WTC11 (cell line): ENCODE data around the gene BEST4. TPM values are rescaled to one million over a fixed set of nuclear protein-coding genes. Genes with fewer than 3 reads are reported as not detected.

Experiments
- ATAC-seq: fragments of 200-7000 bp; cut with Tn5 transposase; 2 replicates; pipeline ENCODE4 v1.10.0; 2021; ENCODE audit warnings: mild to moderate bottlenecking, moderate library complexity
- CTCF ChIA-PET: fragments of 300-600 bp; sonication (Branson Sonifier 250); formaldehyde crosslinking; loops from one replicate; lab custom pipeline; 2021; ENCODE audit warnings: antibody characterized with exemption; lab: Charles Lee
- POLR2A ChIA-PET: fragments of 350-600 bp; sonication (Branson Sonifier 250); formaldehyde crosslinking; loops from one replicate; lab custom pipeline; 2021; ENCODE audit warnings: antibody characterized with exemption; lab: Charles Lee
- DNase-seq: peaks from one replicate; pipeline ENCODE4 v3.0.0; 2021; ENCODE audit warnings: low spot score
- H3K27ac Mint-ChIP-seq: 2 replicates; pipeline ENCODE4 v1.8.0; 2021; ENCODE audit warnings: mixed read lengths
- H3K27me3 Mint-ChIP-seq: 2 replicates; pipeline ENCODE4 v1.8.0; 2021; ENCODE audit warnings: low read depth, mild to moderate bottlenecking, moderate library complexity, mixed read lengths
- H3K36me3 Mint-ChIP-seq: 2 replicates; pipeline ENCODE4 v1.8.0; 2021; ENCODE audit warnings: mixed read lengths
- H3K4me1 Mint-ChIP-seq: 2 replicates; pipeline ENCODE4 v1.8.0; 2022; ENCODE audit warnings: mixed read lengths
- H3K4me3 Mint-ChIP-seq: 2 replicates; pipeline ENCODE4 v1.8.0; 2021; ENCODE audit warnings: mild to moderate bottlenecking, moderate library complexity, mixed read lengths
- H3K9me3 Mint-ChIP-seq: 2 replicates; pipeline ENCODE4 v1.8.0; 2021; ENCODE audit warnings: mixed read lengths
- CBFB ChIP-seq: sonication (generic); formaldehyde crosslinking; IDR thresholded peaks from 2 replicates; pipeline ENCODE4 v1.8.1; 2022; ENCODE audit warnings: mild to moderate bottlenecking, low read depth, missing genetic modification reagents
- CREB1 ChIP-seq: sonication (generic); formaldehyde crosslinking; IDR thresholded peaks from 2 replicates; pipeline ENCODE4 v1.8.0; 2023; ENCODE audit warnings: mild to moderate bottlenecking, missing genetic modification reagents
- EMX1 ChIP-seq: fragments of 250-450 bp; sonication (Bioruptor Pico); IDR thresholded peaks from 2 replicates; pipeline ENCODE4 v1.8.0; 2021; ENCODE audit warnings: mild to moderate bottlenecking
- ESRRA ChIP-seq: sonication (generic); formaldehyde crosslinking; IDR thresholded peaks from 2 replicates; pipeline ENCODE4 v1.8.1; 2022; ENCODE audit warnings: mild to moderate bottlenecking, missing genetic modification reagents, borderline replicate concordance
- JAZF1 ChIP-seq: fragments of 250-450 bp; sonication (Bioruptor Pico); IDR thresholded peaks from 2 replicates; pipeline ENCODE4 v1.9.0; 2021; ENCODE audit warnings: moderate library complexity, mild to moderate bottlenecking, inconsistent platforms
- NR2C2 ChIP-seq: sonication (generic); formaldehyde crosslinking; IDR thresholded peaks from 2 replicates; pipeline ENCODE4 v1.8.0; 2022; ENCODE audit warnings: mild to moderate bottlenecking, missing genetic modification reagents
- NR3C1 ChIP-seq: sonication (generic); formaldehyde crosslinking; conservative IDR thresholded peaks from 2 replicates; pipeline ENCODE4 v1.8.1; 2023; ENCODE audit warnings: low read depth, mild to moderate bottlenecking, missing genetic modification reagents
- OVOL2 ChIP-seq: fragments of 250-450 bp; sonication (Bioruptor Pico); IDR thresholded peaks from 2 replicates; pipeline ENCODE4 v1.9.0; 2021; ENCODE audit warnings: mild to moderate bottlenecking, borderline replicate concordance
- PRRX2 ChIP-seq: fragments of 250-450 bp; sonication (Bioruptor Pico); IDR thresholded peaks from 2 replicates; pipeline ENCODE4 v1.8.0; 2021; ENCODE audit warnings: mild to moderate bottlenecking
- SMAD3 ChIP-seq: sonication (generic); formaldehyde crosslinking; IDR thresholded peaks from 2 replicates; pipeline ENCODE4 v1.8.0; 2022; ENCODE audit warnings: missing genetic modification reagents, mild to moderate bottlenecking, borderline replicate concordance
- TEAD4 ChIP-seq: sonication (generic); formaldehyde crosslinking; IDR thresholded peaks from 2 replicates; pipeline ENCODE4 v1.8.0; 2022; ENCODE audit warnings: mild to moderate bottlenecking, missing genetic modification reagents
- ZNF138 ChIP-seq: sonication (generic); formaldehyde crosslinking; conservative IDR thresholded peaks from 2 replicates; pipeline ENCODE4 v1.8.1; 2022; ENCODE audit warnings: mild to moderate bottlenecking, moderate library complexity, missing genetic modification reagents
- total RNA-seq: library from RNA; stranded (reverse); gene quantifications from 3 replicates; pipeline ENCODE4 v1.2.3, GENCODE V29; 2021
- TF ChIP-seq, protein P1 (sequence below): sonication (generic); formaldehyde crosslinking; IDR thresholded peaks from 2 replicates; pipeline ENCODE4 v1.8.0; 2022; ENCODE audit warnings: mild to moderate bottlenecking, missing genetic modification reagents
- TF ChIP-seq, protein P2 (sequence below): fragments of 200-600 bp; IDR thresholded peaks from 2 replicates; pipeline ENCODE4 v1.8.0; 2022; ENCODE audit warnings: antibody characterized with exemption
- TF ChIP-seq, protein P3 (sequence below): sonication (generic); formaldehyde crosslinking; IDR thresholded peaks from 2 replicates; pipeline ENCODE4 v1.8.0; 2022; ENCODE audit warnings: mild to moderate bottlenecking, missing genetic modification reagents
- TF ChIP-seq, protein P4 (sequence below): sonication (generic); formaldehyde crosslinking; conservative IDR thresholded peaks from 2 replicates; pipeline ENCODE4 v1.8.1; 2023; ENCODE audit warnings: mild to moderate bottlenecking, low read depth, missing genetic modification reagents, moderate library complexity
- TF ChIP-seq, protein P5 (sequence below): sonication (generic); formaldehyde crosslinking; IDR thresholded peaks from 2 replicates; pipeline ENCODE4 v1.8.1; 2023; ENCODE audit warnings: mild to moderate bottlenecking, moderate library complexity, missing genetic modification reagents

Gene BEST4
- total RNA-seq, 1 experiment from 2014 or later, result 1.6 TPM

DNA sequence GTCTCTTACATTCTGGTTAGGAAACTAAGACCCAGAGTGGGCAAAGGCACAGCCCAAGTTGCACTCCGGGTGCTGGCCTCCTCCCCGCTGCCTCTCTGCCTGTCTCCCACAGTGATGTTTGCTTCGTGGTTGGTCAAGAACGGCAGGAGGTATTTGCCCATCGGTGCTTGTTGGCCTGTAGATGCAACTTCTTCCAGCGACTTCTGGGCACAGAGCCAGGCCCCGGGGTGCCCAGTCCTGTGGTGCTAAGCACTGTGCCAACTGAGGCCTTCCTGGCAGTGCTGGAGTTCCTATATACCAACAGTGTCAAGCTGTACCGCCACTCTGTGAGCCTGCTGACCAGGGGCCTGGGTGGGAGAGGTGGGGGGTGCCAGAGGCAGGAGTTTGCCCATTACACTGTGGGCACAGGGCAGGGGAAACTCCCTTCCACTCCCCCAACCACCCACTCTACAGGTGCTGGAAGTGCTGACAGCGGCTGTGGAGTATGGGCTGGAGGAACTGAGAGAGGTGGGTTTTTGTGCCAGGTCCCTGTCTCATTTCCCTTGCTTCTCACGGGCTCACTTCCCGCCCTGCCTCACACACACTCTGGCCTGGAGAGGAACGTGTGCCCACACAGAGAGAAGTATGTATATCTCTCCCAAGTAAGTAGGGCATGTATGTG, 22.3 kb upstream of the BEST4 start (continued):
- TF ChIP-seq NR3C1 (CRISPR knock-in tag) (no peak), NR2C2 (no peak), SMAD3 (CRISPR knock-in tag) (no peak), CREB1 (no peak), PRRX2 (no peak)
- TF ChIP-seq, protein P1, sequence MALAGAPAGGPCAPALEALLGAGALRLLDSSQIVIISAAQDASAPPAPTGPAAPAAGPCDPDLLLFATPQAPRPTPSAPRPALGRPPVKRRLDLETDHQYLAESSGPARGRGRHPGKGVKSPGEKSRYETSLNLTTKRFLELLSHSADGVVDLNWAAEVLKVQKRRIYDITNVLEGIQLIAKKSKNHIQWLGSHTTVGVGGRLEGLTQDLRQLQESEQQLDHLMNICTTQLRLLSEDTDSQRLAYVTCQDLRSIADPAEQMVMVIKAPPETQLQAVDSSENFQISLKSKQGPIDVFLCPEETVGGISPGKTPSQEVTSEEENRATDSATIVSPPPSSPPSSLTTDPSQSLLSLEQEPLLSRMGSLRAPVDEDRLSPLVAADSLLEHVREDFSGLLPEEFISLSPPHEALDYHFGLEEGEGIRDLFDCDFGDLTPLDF (CRISPR knock-in tag), result no peak
- TF ChIP-seq, protein P2, sequence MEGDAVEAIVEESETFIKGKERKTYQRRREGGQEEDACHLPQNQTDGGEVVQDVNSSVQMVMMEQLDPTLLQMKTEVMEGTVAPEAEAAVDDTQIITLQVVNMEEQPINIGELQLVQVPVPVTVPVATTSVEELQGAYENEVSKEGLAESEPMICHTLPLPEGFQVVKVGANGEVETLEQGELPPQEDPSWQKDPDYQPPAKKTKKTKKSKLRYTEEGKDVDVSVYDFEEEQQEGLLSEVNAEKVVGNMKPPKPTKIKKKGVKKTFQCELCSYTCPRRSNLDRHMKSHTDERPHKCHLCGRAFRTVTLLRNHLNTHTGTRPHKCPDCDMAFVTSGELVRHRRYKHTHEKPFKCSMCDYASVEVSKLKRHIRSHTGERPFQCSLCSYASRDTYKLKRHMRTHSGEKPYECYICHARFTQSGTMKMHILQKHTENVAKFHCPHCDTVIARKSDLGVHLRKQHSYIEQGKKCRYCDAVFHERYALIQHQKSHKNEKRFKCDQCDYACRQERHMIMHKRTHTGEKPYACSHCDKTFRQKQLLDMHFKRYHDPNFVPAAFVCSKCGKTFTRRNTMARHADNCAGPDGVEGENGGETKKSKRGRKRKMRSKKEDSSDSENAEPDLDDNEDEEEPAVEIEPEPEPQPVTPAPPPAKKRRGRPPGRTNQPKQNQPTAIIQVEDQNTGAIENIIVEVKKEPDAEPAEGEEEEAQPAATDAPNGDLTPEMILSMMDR, result no peak

DNA sequence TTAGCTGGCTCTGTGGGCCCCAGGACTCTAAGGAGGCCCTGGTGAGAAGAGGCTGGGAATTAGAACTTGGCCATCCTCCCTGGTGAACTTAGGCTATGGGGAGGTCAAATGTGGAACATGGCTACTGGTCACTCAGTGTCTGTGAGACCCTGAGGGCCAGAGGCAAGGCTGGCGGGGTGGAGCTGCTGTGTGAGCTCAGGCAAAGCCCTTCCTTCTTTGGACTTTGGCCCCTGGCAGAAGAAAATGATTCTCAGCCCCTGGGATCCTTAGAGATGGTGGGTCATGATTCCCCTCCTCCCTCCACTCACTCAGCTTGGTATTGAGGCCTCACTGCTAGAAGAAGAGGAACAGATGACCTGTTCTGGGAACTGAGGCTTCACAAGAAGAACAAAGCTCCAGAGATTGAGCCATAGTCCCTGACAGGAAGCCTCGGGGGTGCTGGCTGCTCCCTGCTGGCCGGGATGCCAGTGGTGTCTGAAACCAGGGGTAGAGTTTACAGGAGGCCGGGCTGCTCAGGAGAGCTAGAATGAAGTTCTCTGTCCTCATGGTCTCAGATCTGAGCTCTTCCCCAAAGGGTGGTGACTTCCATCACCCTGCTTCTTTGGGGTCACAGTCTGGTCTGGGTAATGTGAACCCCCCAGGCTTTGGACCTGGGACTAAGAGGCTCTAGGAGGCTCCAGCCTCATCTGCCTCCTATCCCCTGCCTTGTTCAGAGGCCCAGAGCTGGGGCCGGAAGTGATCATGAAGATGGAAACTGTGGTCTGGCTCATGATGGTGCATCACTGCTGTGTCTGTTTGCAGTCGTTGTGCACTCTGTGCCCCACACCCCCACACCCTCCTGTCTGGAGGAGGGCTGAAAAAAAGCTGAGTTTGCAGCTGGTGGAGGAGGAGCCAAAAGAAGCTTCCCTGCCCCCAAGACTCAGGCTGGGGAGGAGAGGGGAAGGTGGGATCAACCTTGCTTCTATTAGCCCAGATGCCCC, 21.3 kb upstream of the BEST4 start:
- DNase-seq, result no peak
- ATAC-seq, result no peak
- H3K27ac Mint-ChIP-seq, result peak overlapping the region; percentile 78
- POLR2A ChIA-PET, result interaction anchor here (0.5 to 2.6 kb wide), 9 partner anchors 9 to 205 kb away, joined by 3 to 24 read pairs (median 5); partner anchors contain the start of genes EIF2B3, PLK3, PTCH2 and RNU5D-1
- peaks cover 7% of the 10 kb centered on the region for H3K27me3 Mint-ChIP-seq
- CTCF ChIA-PET, result interaction anchor here (0.8 to 2.9 kb wide), 16 partner anchors 8 to 494 kb away, joined by 3 to 44 read pairs (median 6); partner anchors contain the start of genes BEST4, PLK3, PTCH2 and RNU5D-1
- TF ChIP-seq, protein P3, sequence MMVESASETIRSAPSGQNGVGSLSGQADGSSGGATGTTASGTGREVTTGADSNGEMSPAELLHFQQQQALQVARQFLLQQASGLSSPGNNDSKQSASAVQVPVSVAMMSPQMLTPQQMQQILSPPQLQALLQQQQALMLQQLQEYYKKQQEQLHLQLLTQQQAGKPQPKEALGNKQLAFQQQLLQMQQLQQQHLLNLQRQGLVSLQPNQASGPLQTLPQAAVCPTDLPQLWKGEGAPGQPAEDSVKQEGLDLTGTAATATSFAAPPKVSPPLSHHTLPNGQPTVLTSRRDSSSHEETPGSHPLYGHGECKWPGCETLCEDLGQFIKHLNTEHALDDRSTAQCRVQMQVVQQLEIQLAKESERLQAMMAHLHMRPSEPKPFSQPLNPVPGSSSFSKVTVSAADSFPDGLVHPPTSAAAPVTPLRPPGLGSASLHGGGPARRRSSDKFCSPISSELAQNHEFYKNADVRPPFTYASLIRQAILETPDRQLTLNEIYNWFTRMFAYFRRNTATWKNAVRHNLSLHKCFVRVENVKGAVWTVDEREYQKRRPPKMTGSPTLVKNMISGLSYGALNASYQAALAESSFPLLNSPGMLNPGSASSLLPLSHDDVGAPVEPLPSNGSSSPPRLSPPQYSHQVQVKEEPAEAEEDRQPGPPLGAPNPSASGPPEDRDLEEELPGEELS (CRISPR knock-in tag), result no peak
- no peak for TF ChIP-seq TEAD4
- TF ChIP-seq, protein P4, sequence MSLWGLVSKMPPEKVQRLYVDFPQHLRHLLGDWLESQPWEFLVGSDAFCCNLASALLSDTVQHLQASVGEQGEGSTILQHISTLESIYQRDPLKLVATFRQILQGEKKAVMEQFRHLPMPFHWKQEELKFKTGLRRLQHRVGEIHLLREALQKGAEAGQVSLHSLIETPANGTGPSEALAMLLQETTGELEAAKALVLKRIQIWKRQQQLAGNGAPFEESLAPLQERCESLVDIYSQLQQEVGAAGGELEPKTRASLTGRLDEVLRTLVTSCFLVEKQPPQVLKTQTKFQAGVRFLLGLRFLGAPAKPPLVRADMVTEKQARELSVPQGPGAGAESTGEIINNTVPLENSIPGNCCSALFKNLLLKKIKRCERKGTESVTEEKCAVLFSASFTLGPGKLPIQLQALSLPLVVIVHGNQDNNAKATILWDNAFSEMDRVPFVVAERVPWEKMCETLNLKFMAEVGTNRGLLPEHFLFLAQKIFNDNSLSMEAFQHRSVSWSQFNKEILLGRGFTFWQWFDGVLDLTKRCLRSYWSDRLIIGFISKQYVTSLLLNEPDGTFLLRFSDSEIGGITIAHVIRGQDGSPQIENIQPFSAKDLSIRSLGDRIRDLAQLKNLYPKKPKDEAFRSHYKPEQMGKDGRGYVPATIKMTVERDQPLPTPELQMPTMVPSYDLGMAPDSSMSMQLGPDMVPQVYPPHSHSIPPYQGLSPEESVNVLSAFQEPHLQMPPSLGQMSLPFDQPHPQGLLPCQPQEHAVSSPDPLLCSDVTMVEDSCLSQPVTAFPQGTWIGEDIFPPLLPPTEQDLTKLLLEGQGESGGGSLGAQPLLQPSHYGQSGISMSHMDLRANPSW (CRISPR knock-in tag), result no peak
- TF ChIP-seq JAZF1 (CRISPR knock-in tag), result no peak
- TF ChIP-seq ESRRA, result no peak
- TF ChIP-seq CBFB (CRISPR knock-in tag), result no peak
- no peak for TF ChIP-seq EMX1 (CRISPR knock-in tag)
- no peak for TF ChIP-seq ZNF138 (CRISPR knock-in tag)
- no peak for TF ChIP-seq OVOL2 (CRISPR knock-in tag)
- TF ChIP-seq, protein P5, sequence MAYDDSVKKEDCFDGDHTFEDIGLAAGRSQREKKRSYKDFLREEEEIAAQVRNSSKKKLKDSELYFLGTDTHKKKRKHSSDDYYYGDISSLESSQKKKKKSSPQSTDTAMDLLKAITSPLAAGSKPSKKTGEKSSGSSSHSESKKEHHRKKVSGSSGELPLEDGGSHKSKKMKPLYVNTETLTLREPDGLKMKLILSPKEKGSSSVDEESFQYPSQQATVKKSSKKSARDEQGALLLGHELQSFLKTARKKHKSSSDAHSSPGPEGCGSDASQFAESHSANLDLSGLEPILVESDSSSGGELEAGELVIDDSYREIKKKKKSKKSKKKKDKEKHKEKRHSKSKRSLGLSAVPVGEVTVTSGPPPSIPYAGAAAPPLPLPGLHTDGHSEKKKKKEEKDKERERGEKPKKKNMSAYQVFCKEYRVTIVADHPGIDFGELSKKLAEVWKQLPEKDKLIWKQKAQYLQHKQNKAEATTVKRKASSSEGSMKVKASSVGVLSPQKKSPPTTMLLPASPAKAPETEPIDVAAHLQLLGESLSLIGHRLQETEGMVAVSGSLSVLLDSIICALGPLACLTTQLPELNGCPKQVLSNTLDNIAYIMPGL (CRISPR knock-in tag), result no peak
- H3K9me3 Mint-ChIP-seq, result no peaks in the 10 kb centered on the region
- peaks cover 32% of the 10 kb centered on the region for H3K4me1 Mint-ChIP-seq
- H3K36me3 Mint-ChIP-seq, result peaks cover 8% of the 10 kb centered on the region
- peak overlapping the region; percentile 45 for H3K4me3 Mint-ChIP-seq
